OCI-LY1 (cell line): ENCODE data around the gene PPIP5K2.

Source experiments
- H2AFZ ChIP-seq: fragments of 200-600 bp; sonication (generic), shearing (Covaris generic); 2 replicates; pipeline ENCODE4 v1.6.0; 2014; ENCODE audit warnings: antibody characterized with exemption, mild to moderate bottlenecking, low read length
- H3F3A ChIP-seq: fragments of 200-600 bp; sonication (generic), shearing (Covaris generic); 2 replicates; pipeline ENCODE4 v1.6.0; 2014; ENCODE audit warnings: mild to moderate bottlenecking, antibody characterized with exemption, low read length, moderate library complexity; ENCODE audit not compliant: insufficient read depth
- H3K27ac ChIP-seq: fragments of 200-600 bp; sonication (generic); 2 replicates; pipeline ENCODE4 v1.5.1; 2014; ENCODE audit warnings: low read length, mixed run types, mild to moderate bottlenecking, low read depth; ENCODE audit not compliant: poor library complexity, severe bottlenecking
- H3K27me3 ChIP-seq: fragments of 200-600 bp; sonication (generic); 2 replicates; pipeline ENCODE4 v1.6.0; 2014; ENCODE audit warnings: antibody characterized with exemption, mild to moderate bottlenecking, low read length, moderate library complexity; ENCODE audit not compliant: insufficient read depth
- H3K36me3 ChIP-seq: fragments of 200-600 bp; sonication (generic); 2 replicates; pipeline ENCODE4 v1.6.1; 2014; ENCODE audit warnings: mild to moderate bottlenecking, antibody characterized with exemption, low read length, moderate library complexity, mixed read lengths; ENCODE audit not compliant: insufficient read depth
- H3K4me1 ChIP-seq: fragments of 200-600 bp; sonication (generic); 2 replicates; pipeline ENCODE4 v1.5.1; 2014; ENCODE audit warnings: mild to moderate bottlenecking, low read length, moderate library complexity; ENCODE audit not compliant: insufficient read depth, severe bottlenecking
- H3K4me2 ChIP-seq: fragments of 200-600 bp; sonication (generic), shearing (Covaris generic); 2 replicates; pipeline ENCODE4 v1.6.1; 2014; ENCODE audit warnings: low read length
- H3K4me3 ChIP-seq: fragments of 200-600 bp; sonication (generic); 2 replicates; pipeline ENCODE4 v1.5.1; 2014; ENCODE audit warnings: low read length, low read depth, mild to moderate bottlenecking, mixed read lengths; ENCODE audit not compliant: poor library complexity, severe bottlenecking
- H3K79me2 ChIP-seq: fragments of 200-600 bp; shearing (Covaris generic); 2 replicates; pipeline ENCODE4 v1.6.1; 2016; ENCODE audit warnings: mixed run types, low read length, mixed read lengths; ENCODE audit not compliant: insufficient read depth
- H3K9ac ChIP-seq: fragments of 200-600 bp; sonication (generic), shearing (Covaris generic); 2 replicates; pipeline ENCODE4 v1.6.1; 2014; ENCODE audit warnings: mild to moderate bottlenecking, low read length, mixed read lengths
- H3K9me2 ChIP-seq: fragments of 200-600 bp; sonication (generic), shearing (Covaris generic); 2 replicates; pipeline ENCODE4 v1.6.1; 2014; ENCODE audit warnings: low read depth, mild to moderate bottlenecking, low read length, mixed read lengths
- H3K9me3 ChIP-seq: fragments of 200-600 bp; shearing (Covaris generic); 2 replicates; pipeline ENCODE4 v1.6.1; 2014; ENCODE audit warnings: low read length, mixed read lengths
- H4K20me1 ChIP-seq: fragments of 200-600 bp; sonication (generic), shearing (Covaris generic); 2 replicates; pipeline ENCODE4 v1.6.0; 2016; ENCODE audit warnings: mild to moderate bottlenecking, low read length; ENCODE audit not compliant: insufficient read depth
- EZH2 ChIP-seq: fragments of 200-600 bp; sonication (generic), shearing (Covaris generic); IDR thresholded peaks from 2 replicates; pipeline ENCODE4 v1.8.0; 2017; ENCODE audit warnings: borderline replicate concordance, mixed run types, mild to moderate bottlenecking, antibody characterized with exemption, low read length, moderate library complexity, mixed read lengths
- TF ChIP-seq, protein P1 (sequence below): fragments of 200-600 bp; sonication (generic), shearing (Covaris generic); IDR thresholded peaks from 2 replicates; pipeline ENCODE4 v1.5.1; 2017; ENCODE audit warnings: mild to moderate bottlenecking, antibody characterized with exemption, low read length, moderate library complexity, mixed read lengths

Gene PPIP5K2

DNA sequence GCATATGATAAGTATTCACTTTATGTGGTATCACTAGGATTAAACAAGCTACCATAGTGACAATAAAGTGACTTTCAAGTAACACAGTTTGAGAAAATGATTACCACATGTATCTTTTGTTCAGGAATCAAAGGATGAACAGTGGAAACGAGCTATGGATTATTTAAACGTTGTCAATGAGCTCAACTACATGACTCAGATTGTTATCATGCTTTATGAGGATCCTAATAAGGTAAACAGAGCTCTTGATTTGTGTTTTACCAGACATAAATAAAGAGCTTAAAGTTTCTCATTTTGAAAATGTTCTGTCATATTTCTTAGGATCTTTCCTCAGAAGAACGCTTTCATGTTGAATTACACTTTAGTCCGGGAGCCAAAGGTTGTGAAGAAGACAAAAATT lies 57.4 kb downstream of the PPIP5K2 start:
- Histone ChIP-seq H3K79me2 (no peaks in the 10 kb centered on the region), H3F3A (no peaks in the 10 kb centered on the region), H3K9ac (no peak overlapping the region), H2AFZ (no peak overlapping the region), H3K9me3 (no peaks in the 10 kb centered on the region), H3K36me3 (peaks cover 41% of the 10 kb centered on the region), H3K27ac (no peak overlapping the region), H3K27me3 (no peaks in the 10 kb centered on the region), H3K4me2 (no peak overlapping the region), H3K9me2 (no peaks in the 10 kb centered on the region), H3K4me1 (no peaks in the 10 kb centered on the region), H3K4me3 (no peak overlapping the region), H4K20me1 (no peaks in the 10 kb centered on the region)
- TF ChIP-seq, protein P1, sequence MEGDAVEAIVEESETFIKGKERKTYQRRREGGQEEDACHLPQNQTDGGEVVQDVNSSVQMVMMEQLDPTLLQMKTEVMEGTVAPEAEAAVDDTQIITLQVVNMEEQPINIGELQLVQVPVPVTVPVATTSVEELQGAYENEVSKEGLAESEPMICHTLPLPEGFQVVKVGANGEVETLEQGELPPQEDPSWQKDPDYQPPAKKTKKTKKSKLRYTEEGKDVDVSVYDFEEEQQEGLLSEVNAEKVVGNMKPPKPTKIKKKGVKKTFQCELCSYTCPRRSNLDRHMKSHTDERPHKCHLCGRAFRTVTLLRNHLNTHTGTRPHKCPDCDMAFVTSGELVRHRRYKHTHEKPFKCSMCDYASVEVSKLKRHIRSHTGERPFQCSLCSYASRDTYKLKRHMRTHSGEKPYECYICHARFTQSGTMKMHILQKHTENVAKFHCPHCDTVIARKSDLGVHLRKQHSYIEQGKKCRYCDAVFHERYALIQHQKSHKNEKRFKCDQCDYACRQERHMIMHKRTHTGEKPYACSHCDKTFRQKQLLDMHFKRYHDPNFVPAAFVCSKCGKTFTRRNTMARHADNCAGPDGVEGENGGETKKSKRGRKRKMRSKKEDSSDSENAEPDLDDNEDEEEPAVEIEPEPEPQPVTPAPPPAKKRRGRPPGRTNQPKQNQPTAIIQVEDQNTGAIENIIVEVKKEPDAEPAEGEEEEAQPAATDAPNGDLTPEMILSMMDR = no peak
- TF ChIP-seq EZH2 = no peak

- Histone ChIP-seq H3K4me2 (no peak overlapping the region), H3K27me3 (no peaks in the 10 kb centered on the region), H3K36me3 (peaks cover 46% of the 10 kb centered on the region), H4K20me1 (no peaks in the 10 kb centered on the region), H2AFZ (no peak overlapping the region), H3K9ac (no peak overlapping the region), H3K79me2 (no peaks in the 10 kb centered on the region), H3K4me1 (no peaks in the 10 kb centered on the region), H3F3A (no peaks in the 10 kb centered on the region), H3K4me3 (no peak overlapping the region), H3K9me2 (no peaks in the 10 kb centered on the region), H3K27ac (no peak overlapping the region), H3K9me3 (no peaks in the 10 kb centered on the region)
- TF ChIP-seq, protein P1 = no peak
- TF ChIP-seq EZH2 = no peak
Measured at GRCh38 chr5:103178167-103178566, 58.1 kb downstream of the PPIP5K2 start.

DNA sequence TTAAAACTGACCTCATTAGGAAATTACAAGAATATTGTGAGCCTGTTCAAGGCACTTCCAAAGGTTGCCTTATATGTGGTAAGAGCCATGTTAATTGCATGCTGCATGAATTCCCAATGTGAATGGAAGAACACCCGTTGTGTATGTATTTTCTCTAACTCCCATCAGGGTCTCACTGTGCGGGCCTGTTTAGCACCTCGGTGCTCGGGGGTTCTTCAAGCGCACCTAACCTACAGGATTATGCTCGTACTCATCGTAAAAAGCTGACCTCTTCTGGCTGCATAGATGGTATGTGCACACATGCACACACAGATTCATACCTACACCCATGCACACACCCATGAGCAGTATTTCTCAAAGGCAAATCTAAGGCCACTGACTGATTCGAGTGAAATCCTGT lies 66.1 kb downstream of the PPIP5K2 start:
- H3K9me2 ChIP-seq = no peaks in the 10 kb centered on the region
- no peaks in the 10 kb centered on the region for H3K4me1 ChIP-seq
- H3K36me3 ChIP-seq = peaks cover 64% of the 10 kb centered on the region
- H2AFZ ChIP-seq = no peak overlapping the region
- no peak overlapping the region for H3K4me2 ChIP-seq
- H3K9ac ChIP-seq = no peak overlapping the region
- H3K79me2 ChIP-seq = no peaks in the 10 kb centered on the region
- H4K20me1 ChIP-seq = no peaks in the 10 kb centered on the region
- no peaks in the 10 kb centered on the region for H3K9me3 ChIP-seq
- 0 out of 2 replicates have a peak, but pooled peaks cover 4% of the 10 kb centered on the region for H3F3A ChIP-seq
- no peaks in the 10 kb centered on the region for H3K27me3 ChIP-seq
- TF ChIP-seq EZH2 = no peak
- TF ChIP-seq, protein P1 = no peak
- H3K4me3 ChIP-seq = no peak overlapping the region
- no peak overlapping the region for H3K27ac ChIP-seq
